ENCODE results near the gene ETS1. TPM values are rescaled to one million over a fixed set of nuclear protein-coding genes. Genes with fewer than 3 reads are reported as not detected.

The ETS1 gene
- total RNA-seq, 6 experiments from 2014 or later: 55.2 to 78.6 (median 73.2) TPM

DNA sequence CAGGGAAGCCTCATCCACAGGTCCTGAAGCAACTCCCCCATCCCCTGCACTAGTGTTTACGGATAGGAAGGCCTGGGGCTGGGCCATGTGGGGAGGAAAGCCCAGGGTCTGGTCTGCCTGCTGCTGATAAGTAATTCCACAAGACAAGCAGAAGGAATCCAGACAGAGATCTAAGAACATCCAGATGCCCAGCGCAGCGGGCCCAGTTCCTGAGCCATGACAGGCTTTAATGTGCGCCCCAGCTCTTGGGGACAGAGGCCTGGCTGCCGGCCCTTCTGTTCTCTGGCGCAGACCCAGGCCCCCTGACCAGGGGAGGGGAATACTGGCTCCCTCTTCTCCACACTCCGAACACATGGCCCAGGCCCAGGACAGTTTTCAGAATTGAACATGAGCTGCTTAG lies 28.8 kb upstream of the ETS1 start:
- no peaks in the 10 kb centered on the region for H3K9me3 Mint-ChIP-seq
- H3K4me1 Mint-ChIP-seq (ENCODE audit: low read depth): peaks cover 17% of the 10 kb centered on the region
- H3K27ac Mint-ChIP-seq: no peak overlapping the region
- TF ChIP-seq, protein P1, sequence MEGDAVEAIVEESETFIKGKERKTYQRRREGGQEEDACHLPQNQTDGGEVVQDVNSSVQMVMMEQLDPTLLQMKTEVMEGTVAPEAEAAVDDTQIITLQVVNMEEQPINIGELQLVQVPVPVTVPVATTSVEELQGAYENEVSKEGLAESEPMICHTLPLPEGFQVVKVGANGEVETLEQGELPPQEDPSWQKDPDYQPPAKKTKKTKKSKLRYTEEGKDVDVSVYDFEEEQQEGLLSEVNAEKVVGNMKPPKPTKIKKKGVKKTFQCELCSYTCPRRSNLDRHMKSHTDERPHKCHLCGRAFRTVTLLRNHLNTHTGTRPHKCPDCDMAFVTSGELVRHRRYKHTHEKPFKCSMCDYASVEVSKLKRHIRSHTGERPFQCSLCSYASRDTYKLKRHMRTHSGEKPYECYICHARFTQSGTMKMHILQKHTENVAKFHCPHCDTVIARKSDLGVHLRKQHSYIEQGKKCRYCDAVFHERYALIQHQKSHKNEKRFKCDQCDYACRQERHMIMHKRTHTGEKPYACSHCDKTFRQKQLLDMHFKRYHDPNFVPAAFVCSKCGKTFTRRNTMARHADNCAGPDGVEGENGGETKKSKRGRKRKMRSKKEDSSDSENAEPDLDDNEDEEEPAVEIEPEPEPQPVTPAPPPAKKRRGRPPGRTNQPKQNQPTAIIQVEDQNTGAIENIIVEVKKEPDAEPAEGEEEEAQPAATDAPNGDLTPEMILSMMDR (IDR thresholded peaks at IDR 0.05): no peak
- no peak for DNase-seq
- no peak overlapping the region for H3K4me3 Mint-ChIP-seq
- no peaks in the 10 kb centered on the region for H3K36me3 Mint-ChIP-seq (ENCODE audit: low read depth)
- H3K27me3 Mint-ChIP-seq (ENCODE audit: insufficient read depth): peaks cover 15% of the 10 kb centered on the region

DNA sequence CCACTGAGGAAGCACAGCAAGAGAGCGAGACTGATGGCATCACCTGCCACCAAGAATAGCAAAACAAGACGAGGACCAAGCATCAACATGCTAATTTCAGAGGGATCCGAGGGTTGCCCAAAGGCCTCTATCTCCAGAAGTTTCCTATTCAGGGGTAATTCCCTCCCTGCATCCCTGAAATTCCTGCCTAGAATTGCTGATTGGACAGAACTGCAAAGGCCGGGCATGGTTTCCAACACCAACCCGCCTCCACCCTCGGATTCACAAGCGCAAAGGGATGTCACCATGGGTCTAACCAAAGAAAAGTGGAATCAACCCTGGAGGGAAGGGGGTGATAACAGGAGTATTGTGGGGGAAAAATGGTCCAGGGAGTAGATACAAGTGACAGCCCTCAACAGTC lies 28.3 kb upstream of the ETS1 start:
- no peaks in the 10 kb centered on the region for H3K36me3 Mint-ChIP-seq (ENCODE audit: low read depth)
- no peak overlapping the region for H3K27ac Mint-ChIP-seq
- TF ChIP-seq, protein P1 (IDR thresholded peaks at IDR 0.05): no peak
- H3K4me1 Mint-ChIP-seq (ENCODE audit: low read depth): peaks cover 11% of the 10 kb centered on the region
- no peak for DNase-seq
- no peak overlapping the region for H3K4me3 Mint-ChIP-seq
- no peaks in the 10 kb centered on the region for H3K9me3 Mint-ChIP-seq
- peaks cover 15% of the 10 kb centered on the region for H3K27me3 Mint-ChIP-seq (ENCODE audit: insufficient read depth)

DNA sequence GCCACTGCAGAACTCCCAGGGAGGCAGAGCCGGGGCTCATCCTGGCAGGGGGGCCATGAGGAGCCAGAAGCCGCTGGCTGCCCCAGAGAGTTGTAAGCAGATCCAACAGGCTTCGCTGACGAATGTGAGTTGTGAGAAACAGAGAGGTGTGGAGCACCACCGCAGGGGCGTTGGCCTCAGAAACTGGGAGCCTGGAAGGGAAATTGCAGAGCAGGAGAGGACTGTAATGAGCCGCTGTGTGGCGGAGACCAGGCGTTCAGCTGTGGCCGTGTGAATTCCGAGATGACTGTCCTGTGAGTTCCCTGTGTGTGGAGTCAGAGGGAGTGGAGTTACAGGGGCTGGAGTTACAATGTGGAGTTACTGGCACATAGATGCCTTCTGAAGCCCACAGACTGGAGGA lies 27.7 kb upstream of the ETS1 start:
- no peak overlapping the region for H3K4me3 Mint-ChIP-seq
- no peaks in the 10 kb centered on the region for H3K36me3 Mint-ChIP-seq (ENCODE audit: low read depth)
- peaks cover 15% of the 10 kb centered on the region for H3K27me3 Mint-ChIP-seq (ENCODE audit: insufficient read depth)
- peaks cover 6% of the 10 kb centered on the region for H3K4me1 Mint-ChIP-seq (ENCODE audit: low read depth)
- TF ChIP-seq, protein P1 (IDR thresholded peaks at IDR 0.05): no peak
- no peak for DNase-seq
- H3K9me3 Mint-ChIP-seq: no peaks in the 10 kb centered on the region
- H3K27ac Mint-ChIP-seq: no peak overlapping the region

DNA sequence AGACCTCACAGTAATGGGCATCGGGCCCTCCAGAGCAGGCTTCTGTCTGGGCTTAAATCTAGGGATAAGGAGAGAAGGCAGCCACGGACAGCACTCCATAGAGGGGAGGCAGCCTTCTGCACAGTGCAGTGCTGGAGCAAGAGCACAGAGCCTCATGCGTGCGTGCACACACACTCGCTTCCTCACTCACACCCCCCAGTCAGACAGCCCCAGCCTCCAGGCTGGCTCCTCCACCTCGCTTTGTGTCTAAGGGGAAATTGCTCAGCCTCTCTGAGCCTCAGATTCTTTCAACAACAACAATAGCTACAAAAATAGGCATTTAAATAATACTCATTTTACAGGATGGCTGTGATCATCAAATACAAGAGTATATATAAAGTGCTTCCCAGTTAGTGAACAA lies 26.7 kb upstream of the ETS1 start:
- Mint-ChIP-seq H3K4me1 (ENCODE audit: low read depth) (no peaks in the 10 kb centered on the region), H3K9me3 (no peaks in the 10 kb centered on the region), H3K27ac (no peak overlapping the region), H3K36me3 (ENCODE audit: low read depth) (no peaks in the 10 kb centered on the region), H3K4me3 (no peak overlapping the region), H3K27me3 (ENCODE audit: insufficient read depth) (peaks cover 18% of the 10 kb centered on the region)
- TF ChIP-seq, protein P1 (IDR thresholded peaks at IDR 0.05): no peak
- no peak for DNase-seq

DNA sequence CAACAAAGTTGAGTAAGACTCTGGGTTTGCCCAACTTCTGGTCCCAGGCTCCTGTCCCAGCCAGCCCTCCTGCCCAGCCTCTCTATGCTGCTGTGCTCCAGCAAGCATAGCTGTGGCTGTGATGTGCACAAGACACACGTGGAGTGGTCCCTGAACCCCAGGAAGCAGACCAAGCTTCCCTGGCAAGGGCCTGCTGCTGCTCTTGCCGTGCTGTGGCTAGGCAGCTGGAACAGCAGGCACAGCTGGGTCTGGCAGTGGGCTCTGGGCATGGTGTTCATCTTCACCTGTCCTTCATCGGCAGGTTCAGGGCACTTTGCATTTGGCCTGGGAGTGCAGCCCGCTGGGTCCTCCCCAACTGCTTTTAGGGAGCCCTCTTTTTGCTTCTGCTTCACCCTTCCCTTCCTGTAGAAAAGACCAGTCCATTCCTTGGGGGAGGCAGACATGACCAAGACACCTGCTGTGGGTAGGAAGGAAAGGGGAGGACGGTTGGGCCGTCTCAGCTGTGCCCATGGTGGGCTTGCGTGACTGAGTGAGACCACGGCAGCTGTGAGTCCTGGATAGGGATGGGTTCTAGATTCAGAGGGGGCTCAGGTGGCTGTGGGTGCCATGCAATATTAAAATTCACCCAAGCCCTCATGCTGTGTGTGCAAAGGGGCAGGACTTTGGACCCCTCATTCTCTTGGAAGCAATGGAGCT lies 26.1 kb upstream of the ETS1 start:
- TF ChIP-seq, protein P1 (IDR thresholded peaks at IDR 0.05): no peak
- H3K9me3 Mint-ChIP-seq: no peaks in the 10 kb centered on the region
- H3K36me3 Mint-ChIP-seq (ENCODE audit: low read depth): no peaks in the 10 kb centered on the region
- H3K27me3 Mint-ChIP-seq (ENCODE audit: insufficient read depth): peaks cover 21% of the 10 kb centered on the region
- no peak for DNase-seq
- no peaks in the 10 kb centered on the region for H3K4me1 Mint-ChIP-seq (ENCODE audit: low read depth)
- no peak overlapping the region for H3K27ac Mint-ChIP-seq
- H3K4me3 Mint-ChIP-seq: no peak overlapping the region
